ENCODE data around the gene PIK3R6. TPM values are rescaled to one million over a fixed set of nuclear protein-coding genes. Genes with fewer than 3 reads are reported as not detected.
"Not testable (repeated sequence)": the region's sequence is repeated elsewhere in the genome, so short reads cannot be mapped to it uniquely, and the experiment has no call there.

Gene PIK3R6
- total RNA-seq, 2 donors from 2014 or later = 0.81 to 6.2 TPM

DNA sequence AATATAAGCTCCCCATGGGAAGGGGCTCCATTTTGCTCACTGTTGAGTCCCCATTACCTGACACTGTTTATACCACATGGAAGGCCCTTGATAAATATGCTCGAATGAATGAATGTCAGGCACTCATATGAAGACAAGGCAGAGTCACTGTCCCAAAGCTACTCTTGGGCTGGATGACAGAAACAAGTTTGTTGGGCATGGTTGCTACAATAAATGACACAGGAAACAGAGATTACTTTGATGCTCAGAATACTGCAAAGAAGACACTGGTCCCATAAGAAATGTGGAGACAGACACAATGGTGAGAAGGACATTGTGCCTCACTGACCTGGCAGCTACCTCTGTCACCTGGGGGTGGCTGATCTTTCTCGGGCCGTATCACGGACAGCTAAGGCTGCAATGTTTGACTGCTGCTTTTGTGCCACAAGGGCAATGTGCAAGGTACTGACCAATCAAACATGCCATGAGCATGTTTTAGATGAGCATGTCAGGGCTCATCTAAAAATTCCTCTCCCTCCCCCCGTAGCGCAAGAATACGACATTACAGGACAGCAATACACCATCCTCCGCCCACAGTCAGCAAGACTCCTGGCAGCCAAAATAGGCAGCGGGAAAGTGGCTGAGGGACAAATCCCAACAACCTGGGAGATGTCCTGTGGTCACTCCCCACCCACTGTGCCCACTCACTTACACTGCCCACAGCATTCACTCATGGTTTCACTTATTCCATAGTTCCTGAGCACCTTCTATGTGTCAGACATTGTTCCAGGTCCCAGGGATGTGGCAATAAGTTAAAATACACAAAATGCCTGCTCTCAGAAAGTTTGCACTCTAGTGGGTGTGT, 5.0 kb downstream of the PIK3R6 start:
- Mint-ChIP-seq H3K36me3 (no peaks in the 10 kb centered on the region), H3K27ac (no peak overlapping the region), H3K9me3 (no peaks in the 10 kb centered on the region), H3K27me3 (no peaks in the 10 kb centered on the region), H3K4me3 (peak overlapping the region; percentile 19), H3K4me1 (ENCODE audit: low read depth in 2 of 2) (peaks cover 43 to 52% of the 10 kb centered on the region in 2 donors)
- DNase-seq (ENCODE audit: low spot score) = no peak
- no peak for ATAC-seq

DNA sequence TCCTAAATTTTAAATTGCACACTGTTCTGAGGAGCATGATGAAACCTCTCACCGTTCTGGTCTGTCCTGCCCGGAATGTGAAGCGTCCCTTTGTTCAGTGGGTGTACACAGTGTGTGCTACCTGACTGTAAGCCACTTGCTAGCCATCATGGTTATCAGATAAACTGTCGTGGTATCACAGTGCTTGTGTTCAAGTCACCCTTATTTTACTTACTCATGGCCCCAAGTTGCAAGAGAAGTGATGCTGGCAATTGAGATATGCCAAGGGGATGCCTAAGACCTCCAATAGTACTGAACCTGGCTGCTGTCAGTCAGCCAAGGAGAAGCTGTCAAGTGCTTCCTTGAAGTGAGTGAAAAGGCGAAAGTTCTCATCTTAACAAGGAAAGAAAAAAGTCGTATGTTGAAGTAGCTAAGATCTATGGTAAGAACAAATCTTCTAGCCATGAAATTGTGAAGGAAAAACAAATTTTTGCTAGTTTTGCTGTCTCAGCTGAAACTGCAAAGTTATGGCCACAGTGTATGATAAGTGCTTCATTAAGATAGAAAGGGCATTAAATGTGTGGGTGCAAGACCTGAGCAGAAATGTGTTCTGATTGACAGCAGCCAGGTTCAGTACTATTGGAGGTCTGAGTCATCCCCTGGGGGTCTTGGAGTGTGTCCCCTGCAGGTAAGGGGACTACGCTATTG, 5.8 kb downstream of the PIK3R6 start:
- H3K36me3 Mint-ChIP-seq = no peaks in the 10 kb centered on the region
- peaks cover 39 to 44% of the 10 kb centered on the region in 2 donors for H3K4me1 Mint-ChIP-seq (ENCODE audit: low read depth in 2 of 2)
- H3K4me3 Mint-ChIP-seq = peak overlapping the region; percentile 69
- no peaks in the 10 kb centered on the region for H3K9me3 Mint-ChIP-seq
- no peak for DNase-seq (ENCODE audit: low spot score)
- H3K27me3 Mint-ChIP-seq = no peaks in the 10 kb centered on the region
- peak; percentile 41 to 59 for ATAC-seq
- H3K27ac Mint-ChIP-seq = peak overlapping the region in 1 of 2 donors; percentile 63

DNA sequence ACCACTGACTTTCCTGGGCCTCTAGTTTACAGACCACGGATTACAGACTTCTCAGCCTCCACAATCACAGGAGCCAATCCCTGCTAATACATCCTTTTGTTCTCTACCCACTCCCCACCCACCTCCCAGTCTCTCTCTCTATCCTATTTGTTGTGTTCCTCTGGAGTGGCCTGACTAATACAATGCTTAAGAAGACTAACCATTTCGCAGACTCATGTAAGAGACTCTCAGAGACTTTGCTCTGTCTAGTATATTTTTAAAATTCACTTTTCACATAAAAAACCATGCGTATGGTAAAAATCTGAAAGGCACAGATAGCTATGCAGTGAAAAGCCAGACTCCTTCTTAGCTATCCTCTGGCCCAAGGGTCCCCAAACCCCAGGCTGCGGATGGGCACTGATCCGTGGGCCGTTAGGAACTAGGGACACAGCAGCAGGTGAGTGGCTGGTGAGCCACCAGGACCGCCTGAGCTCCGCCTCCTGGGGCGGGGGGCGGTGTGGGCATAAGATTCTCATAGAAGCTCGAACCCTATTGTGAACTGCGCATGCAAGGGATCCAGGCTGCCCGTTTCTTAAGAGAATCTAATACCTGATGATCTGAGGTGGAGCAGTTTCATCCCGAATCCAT, 7.6 kb downstream of the PIK3R6 start:
- Mint-ChIP-seq H3K36me3 (no peaks in the 10 kb centered on the region), H3K4me3 (peak overlapping the region; percentile 77), H3K9me3 (no peaks in the 10 kb centered on the region), H3K27me3 (no peaks in the 10 kb centered on the region), H3K27ac (peak overlapping the region; percentile 45 to 83), H3K4me1 (ENCODE audit: low read depth in 2 of 2) (peaks cover 36 to 41% of the 10 kb centered on the region in 2 donors)
- DNase-seq (ENCODE audit: low spot score) = no peak
- no peak for ATAC-seq

DNA sequence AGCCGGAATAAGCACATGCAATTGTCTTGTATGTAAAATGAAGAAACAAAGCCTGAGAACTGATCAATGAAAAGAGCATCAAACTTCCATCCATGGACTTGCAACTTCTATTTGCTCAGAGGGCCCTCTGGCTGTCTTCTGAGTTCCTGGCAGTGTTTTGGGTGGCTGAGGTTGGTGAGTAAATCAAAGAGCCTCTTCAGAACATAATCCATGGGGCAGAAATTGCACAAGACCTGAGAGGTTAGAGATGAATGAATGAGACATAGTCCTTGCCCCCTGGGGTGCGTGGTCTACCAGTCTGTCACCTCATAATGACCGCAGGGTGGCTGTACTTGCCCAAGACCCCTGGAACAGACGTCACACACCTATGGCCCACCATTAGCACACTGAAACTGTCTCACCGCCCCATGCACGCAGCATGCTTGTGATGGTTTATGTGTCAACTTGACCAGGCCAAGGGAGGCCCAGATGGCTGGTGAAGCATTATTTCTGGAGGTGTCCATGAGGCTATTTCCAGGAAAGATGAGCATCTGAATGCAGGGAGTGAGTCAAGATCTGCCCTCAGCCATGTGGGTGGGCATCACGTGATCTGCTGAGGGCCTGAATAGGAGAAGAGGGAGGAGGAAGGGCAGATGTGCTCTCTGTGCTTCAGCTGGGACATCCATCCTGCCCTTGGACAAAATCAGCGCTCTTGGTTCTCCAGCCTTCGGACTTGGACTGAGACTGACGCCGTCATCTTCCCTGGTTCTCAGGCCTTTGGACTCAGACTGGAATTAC, 8.3 kb downstream of the PIK3R6 start:
- peak; percentile 81 to 84 for ATAC-seq

DNA sequence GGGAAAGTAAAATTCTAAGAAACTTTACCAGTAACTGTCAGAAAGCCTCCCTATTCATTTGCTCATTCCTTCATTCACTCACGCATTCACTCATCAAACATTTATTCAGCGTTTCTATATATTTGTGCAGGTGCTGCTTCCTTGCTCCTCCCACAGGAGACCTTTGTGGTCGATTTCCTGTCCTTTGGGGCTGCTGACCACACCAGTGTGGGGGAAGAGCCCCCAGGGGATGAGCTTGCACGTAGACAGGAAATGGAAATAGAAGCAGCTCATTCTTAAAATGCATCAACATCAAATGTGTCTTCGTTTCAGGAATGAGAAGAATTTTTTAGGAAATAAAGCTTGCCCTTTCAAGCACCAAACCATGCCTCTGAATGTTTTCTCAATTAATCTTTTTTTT, 9.6 kb downstream of the PIK3R6 start:
- ATAC-seq = peak; percentile 65 to 68
- peaks cover 36 to 41% of the 10 kb centered on the region in 2 donors for H3K4me1 Mint-ChIP-seq (ENCODE audit: low read depth in 2 of 2)
- H3K4me3 Mint-ChIP-seq = peak overlapping the region; percentile 62
- no peaks in the 10 kb centered on the region for H3K9me3 Mint-ChIP-seq
- H3K36me3 Mint-ChIP-seq = no peaks in the 10 kb centered on the region
- H3K27ac Mint-ChIP-seq = peak overlapping the region; percentile 45 to 83
- DNase-seq (ENCODE audit: low spot score) = no peak
- H3K27me3 Mint-ChIP-seq = no peaks in the 10 kb centered on the region

More for the DNA sequence above, 8.3 kb downstream of the PIK3R6 start:
- peak; percentile 64 for DNase-seq (ENCODE audit: low spot score)
- H3K4me3 Mint-ChIP-seq = peak overlapping the region; percentile 77
- no peaks in the 10 kb centered on the region for H3K9me3 Mint-ChIP-seq
- no peaks in the 10 kb centered on the region for H3K27me3 Mint-ChIP-seq
- H3K4me1 Mint-ChIP-seq (ENCODE audit: low read depth in 2 of 2) = peaks cover 36 to 41% of the 10 kb centered on the region in 2 donors
- H3K27ac Mint-ChIP-seq = peak overlapping the region; percentile 45 to 83
- no peaks in the 10 kb centered on the region for H3K36me3 Mint-ChIP-seq

DNA sequence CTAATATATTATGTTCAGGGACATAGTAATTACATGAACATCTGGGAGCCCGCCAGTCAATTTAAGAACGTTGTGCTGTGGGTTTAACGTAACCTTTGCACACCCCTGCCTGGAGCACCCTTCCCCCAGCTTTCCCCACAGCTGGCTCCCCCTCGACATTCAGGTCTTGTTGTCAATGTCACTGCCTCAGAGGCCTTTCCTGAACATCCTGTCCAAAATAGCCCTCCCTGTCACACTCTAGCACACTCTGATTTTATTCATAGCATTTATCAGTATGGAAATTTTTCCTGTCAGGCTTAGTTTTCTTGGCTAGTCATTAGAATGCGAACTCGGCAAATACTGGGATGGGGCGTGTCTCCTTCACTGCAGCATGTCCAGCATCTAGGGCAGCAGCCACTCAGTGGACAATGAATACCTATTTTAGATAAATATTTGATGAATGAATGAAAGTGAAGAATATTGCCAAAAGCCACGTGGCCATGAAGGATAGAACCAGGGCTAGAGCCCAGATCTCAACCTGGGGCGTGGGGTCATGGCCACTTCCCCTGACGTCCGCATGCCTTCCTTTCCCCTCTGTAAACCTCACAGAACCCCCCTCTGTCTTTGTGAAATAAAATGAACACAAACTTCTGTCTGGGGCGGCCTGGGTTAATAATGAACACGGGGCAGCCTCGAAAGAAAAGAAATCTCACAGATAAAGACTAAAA, 10.5 kb downstream of the PIK3R6 start:
- DNase-seq (ENCODE audit: low spot score) = no peak
- Mint-ChIP-seq H3K27ac (no peak overlapping the region), H3K27me3 (no peaks in the 10 kb centered on the region), H3K9me3 (no peaks in the 10 kb centered on the region), H3K4me1 (ENCODE audit: low read depth in 2 of 2) (peaks cover 30 to 32% of the 10 kb centered on the region in 2 donors), H3K4me3 (peak overlapping the region; percentile 62), H3K36me3 (no peaks in the 10 kb centered on the region)
- ATAC-seq = no peak

DNA sequence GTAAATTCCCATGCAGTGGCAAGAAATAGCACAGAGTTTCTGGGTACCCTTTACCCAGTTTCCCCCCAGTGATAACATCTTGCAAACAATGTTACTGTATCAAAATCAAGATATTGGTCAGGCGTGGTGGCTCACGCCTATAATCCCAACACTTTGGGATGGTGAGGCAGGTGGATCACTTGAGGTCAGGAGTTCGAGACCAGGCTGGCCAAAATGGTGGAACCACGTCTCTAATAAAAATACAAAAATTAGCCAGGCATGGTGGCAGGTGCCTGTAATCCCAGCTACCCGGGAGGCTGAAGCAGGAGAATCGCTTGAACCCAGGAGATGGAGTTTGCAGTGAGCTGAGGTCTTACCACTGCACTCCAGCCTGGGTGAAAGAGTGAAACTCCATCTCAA, 11.3 kb downstream of the PIK3R6 start:
- not testable (repeated sequence) for H3K4me3 Mint-ChIP-seq; H3K9me3 Mint-ChIP-seq; H3K27me3 Mint-ChIP-seq; H3K27ac Mint-ChIP-seq; ATAC-seq; H3K36me3 Mint-ChIP-seq; DNase-seq (ENCODE audit: low spot score)
- peaks cover 21 to 24% of the 10 kb centered on the region in 2 donors for H3K4me1 Mint-ChIP-seq (ENCODE audit: low read depth in 2 of 2)

DNA sequence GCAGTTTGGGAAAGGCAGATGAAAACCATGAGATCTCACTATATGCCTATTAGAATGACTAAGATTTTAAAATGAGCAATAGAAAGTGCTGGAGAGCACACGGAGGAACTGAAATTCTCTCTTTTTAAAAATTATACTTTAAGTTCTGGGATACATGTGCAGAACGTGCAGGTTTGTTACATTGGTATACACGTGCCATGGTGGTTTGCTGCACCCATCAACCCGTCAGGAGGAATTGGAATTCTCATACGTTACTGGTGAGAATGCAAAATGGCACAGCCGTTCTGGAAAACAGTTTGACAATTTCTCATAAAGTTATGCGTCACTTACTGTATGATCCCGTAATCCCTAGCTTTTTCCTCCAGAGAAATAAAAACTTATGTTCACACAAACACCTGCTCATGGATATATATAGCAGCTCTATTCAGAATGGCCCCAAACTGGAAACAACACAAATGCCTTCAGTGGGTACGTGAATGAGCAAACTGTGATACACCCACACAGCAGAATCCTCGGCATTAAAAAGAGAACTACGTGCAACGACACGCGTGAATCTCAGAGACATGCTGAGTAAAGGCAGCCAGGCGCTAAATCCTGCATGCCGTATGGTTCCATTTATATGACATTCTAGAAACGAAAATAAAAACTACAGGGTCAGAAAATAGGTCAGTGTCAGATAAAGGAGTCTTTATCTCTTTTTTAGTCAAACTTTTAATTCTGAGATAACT, 11.8 kb downstream of the PIK3R6 start:
- Mint-ChIP-seq H3K4me3 (no peak overlapping the region), H3K4me1 (ENCODE audit: low read depth in 2 of 2) (peaks cover 19 to 20% of the 10 kb centered on the region in 2 donors), H3K36me3 (no peaks in the 10 kb centered on the region), H3K9me3 (no peaks in the 10 kb centered on the region), H3K27me3 (no peaks in the 10 kb centered on the region), H3K27ac (no peak overlapping the region)
- no peak for DNase-seq (ENCODE audit: low spot score)
- no peak for ATAC-seq

DNA sequence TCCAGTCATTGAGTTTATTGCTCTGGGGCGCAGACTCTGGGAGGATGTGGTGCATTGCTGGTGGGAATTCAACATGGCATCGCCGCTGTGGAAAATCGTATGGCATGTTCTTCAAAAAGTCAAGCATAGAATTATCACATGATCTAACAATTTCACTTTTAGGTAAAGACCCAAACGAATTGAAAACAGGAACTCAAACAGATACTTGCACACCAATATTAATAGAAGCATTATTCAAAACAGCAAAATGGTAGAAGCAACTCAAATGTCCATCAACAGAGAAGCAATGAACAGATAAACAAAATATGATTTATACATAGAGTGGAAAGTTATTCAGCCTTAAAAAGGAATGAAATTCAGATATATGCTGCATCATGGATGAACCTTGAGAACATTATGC, 15.9 kb downstream of the PIK3R6 start:
- DNase-seq (ENCODE audit: low spot score) (no peak), ATAC-seq (no peak)
- Mint-ChIP-seq H3K4me1 (ENCODE audit: low read depth in 2 of 2) (no peaks in the 10 kb centered on the region), H3K4me3 (no peak overlapping the region), H3K27ac (no peak overlapping the region), H3K36me3 (no peaks in the 10 kb centered on the region), H3K9me3 (no peaks in the 10 kb centered on the region), H3K27me3 (no peaks in the 10 kb centered on the region)

DNA sequence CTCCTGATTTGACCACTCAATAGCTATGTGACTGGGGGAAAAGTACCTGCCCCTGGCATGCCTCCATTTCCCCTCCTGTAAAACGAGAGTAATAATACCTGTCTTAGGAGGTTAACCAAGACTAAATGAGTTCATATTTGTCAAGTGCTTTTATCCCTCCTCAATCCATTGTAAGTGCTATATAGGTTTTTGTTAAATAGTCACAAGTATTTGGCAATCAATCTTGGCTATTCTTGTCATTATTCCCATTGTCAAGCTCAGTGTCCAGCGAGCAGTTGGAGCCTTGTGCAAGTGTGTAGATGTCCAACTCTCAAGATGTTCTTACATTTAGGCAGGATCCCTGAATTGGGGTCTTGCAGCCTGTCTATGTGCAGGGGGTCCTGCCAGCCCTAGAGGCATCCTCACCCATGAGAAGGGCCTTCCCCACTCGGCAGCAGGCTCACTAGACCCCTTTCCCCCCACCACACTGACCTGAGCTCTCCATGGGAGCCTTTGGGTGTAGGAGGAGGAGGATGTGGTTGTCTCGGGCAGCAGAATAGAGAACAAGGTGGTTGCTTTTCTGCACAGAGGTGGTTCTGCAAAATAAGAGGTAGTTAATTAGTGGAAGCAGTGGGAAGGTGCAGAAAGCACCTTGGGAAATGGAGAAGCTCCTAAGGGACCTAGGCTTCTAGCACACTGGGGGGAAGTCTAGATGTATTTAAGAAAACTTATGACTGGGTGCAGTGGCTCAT, 18.0 kb downstream of the PIK3R6 start:
- H3K4me3 Mint-ChIP-seq = no peak overlapping the region
- H3K27ac Mint-ChIP-seq = no peak overlapping the region
- H3K27me3 Mint-ChIP-seq = no peaks in the 10 kb centered on the region

DNA sequence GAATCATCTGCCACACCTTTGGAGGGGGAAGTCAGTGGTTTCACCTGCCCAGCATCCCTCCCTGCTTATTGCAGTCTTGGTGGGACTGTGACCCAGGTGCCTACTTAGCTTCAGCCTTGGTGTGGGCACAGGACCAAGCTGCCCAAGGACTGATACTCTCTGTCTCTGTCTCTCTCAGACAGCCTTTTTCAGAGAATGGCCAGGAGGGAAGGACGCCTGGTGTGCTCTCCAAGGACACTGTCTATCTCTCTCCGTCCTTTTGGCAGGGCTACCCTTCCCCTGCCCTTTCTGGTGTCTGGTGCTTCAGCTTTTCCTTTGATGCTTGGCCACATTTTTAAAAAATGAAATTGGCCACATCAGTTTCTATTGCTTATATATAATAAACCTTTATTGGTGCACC, 19.6 kb downstream of the PIK3R6 start:
- Mint-ChIP-seq H3K27me3 (no peaks in the 10 kb centered on the region), H3K4me1 (ENCODE audit: low read depth in 2 of 2) (no peaks in the 10 kb centered on the region), H3K36me3 (no peaks in the 10 kb centered on the region), H3K9me3 (no peaks in the 10 kb centered on the region), H3K27ac (no peak overlapping the region), H3K4me3 (no peak overlapping the region)
- ATAC-seq = no peak
- no peak for DNase-seq (ENCODE audit: low spot score)

More for the DNA sequence above, 18.0 kb downstream of the PIK3R6 start:
- Mint-ChIP-seq H3K9me3 (no peaks in the 10 kb centered on the region), H3K4me1 (ENCODE audit: low read depth in 2 of 2) (no peaks in the 10 kb centered on the region), H3K36me3 (no peaks in the 10 kb centered on the region)
- ATAC-seq (no peak), DNase-seq (ENCODE audit: low spot score) (no peak)

DNA sequence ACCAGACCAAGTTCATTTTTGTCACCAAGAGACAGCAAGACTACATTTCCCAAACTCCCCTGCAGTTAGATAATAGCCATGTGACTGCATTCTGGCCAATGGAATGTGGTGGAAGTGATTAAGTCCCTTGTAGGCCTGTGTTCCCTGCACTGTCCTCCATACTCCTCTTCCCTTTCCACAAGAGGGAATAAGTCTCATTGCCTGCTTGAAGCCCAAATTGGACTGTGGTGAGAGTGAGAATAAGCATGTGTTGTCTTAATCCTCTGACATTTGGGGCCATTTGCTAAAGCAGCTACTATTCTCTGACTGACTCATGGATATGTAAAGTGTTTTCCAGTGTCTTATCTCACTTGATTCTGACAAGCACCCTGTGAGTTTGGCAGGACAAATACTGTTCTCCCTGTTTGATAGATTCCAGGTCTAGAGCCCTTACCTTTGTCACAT, 20.7 kb downstream of the PIK3R6 start:
- ATAC-seq (no peak), DNase-seq (ENCODE audit: low spot score) (no peak)
- Mint-ChIP-seq H3K36me3 (no peaks in the 10 kb centered on the region), H3K27me3 (no peaks in the 10 kb centered on the region), H3K4me3 (no peak overlapping the region), H3K9me3 (no peaks in the 10 kb centered on the region), H3K4me1 (ENCODE audit: low read depth in 2 of 2) (no peaks in the 10 kb centered on the region), H3K27ac (no peak overlapping the region)

All from natural killer cell treated with Interleukin-12 subunit alpha and Interleukin-12 subunit beta and Interleukin-15 and Interleukin-18, amount 100 ng/mL, for 72 hours (primary cell).